HEK293 (cell line): Measurements from ENCODE around the gene TOX4.

ENCODE experiments used
- CTCF ChIA-PET: fragments of 350-600 bp; formaldehyde crosslinking; extraction: SDS; loops from one replicate; lab custom pipeline; 2021; ENCODE audit warnings: antibody characterized with exemption; lab: Yijun Ruan, JAX
- POLR2A ChIA-PET: fragments of 300-600 bp; formaldehyde crosslinking; extraction: SDS; loops from one replicate; lab custom pipeline; 2020; ENCODE audit warnings: antibody characterized with exemption, inconsistent platforms; lab: Yijun Ruan, JAX
- H3K27ac ChIP-seq: fragments of 200-500 bp; sonication (Bioruptor generic); 2 replicates; pipeline ENCODE4 v1.5.1; 2014; ENCODE audit warnings: low read depth, low read length, control low read depth, inconsistent platforms; ENCODE audit errors: extremely low read depth
- H3K36me3 ChIP-seq, 2 experiments: fragments of 200-500 bp in 1 of 2; sonication (Bioruptor generic) in 1 of 2; 1 replicate in 1 of 2; 2 replicates in 1 of 2; pipeline ENCODE4 v1.5.1; 2014 to 2017; ENCODE audit warnings: inconsistent platforms in 2 of 2, low read length in 2 of 2; ENCODE audit not compliant: control insufficient read depth in 2 of 2, insufficient read depth in 1 of 2
- H3K4me1 ChIP-seq: fragments of 200-500 bp; sonication (Bioruptor generic); 2 replicates; pipeline ENCODE4 v1.5.1; 2014; ENCODE audit warnings: mild to moderate bottlenecking, low read length, inconsistent platforms; ENCODE audit not compliant: control insufficient read depth, insufficient read depth
- H3K4me3 ChIP-seq: 2 replicates; pipeline ENCODE4 v1.5.1; 2011; ENCODE audit warnings: low read depth, mild to moderate bottlenecking, control low read depth, low read length, moderate library complexity
- H3K9me3 ChIP-seq: fragments of 200-500 bp; sonication (Bioruptor generic); 2 replicates; pipeline ENCODE4 v1.5.1; 2014; ENCODE audit warnings: low read depth, low read length, inconsistent platforms; ENCODE audit not compliant: control insufficient read depth, insufficient read depth
- BCL6B ChIP-seq: fragments of 450-650 bp; formaldehyde crosslinking; IDR thresholded peaks from 2 replicates; pipeline ENCODE4 v1.5.1; 2017; ENCODE audit warnings: missing biosample characterization, missing genetic modification characterization
- GLI4 ChIP-seq: fragments of 450-650 bp; formaldehyde crosslinking; IDR thresholded peaks from 2 replicates; pipeline ENCODE4 v1.5.1; 2016; ENCODE audit warnings: missing biosample characterization, missing genetic modification characterization
- GLIS1 ChIP-seq: fragments of 450-650 bp; formaldehyde crosslinking; IDR thresholded peaks from 2 replicates; pipeline ENCODE4 v1.5.1; 2016; ENCODE audit warnings: missing biosample characterization, missing genetic modification characterization
- GLIS2 ChIP-seq: fragments of 450-650 bp; formaldehyde crosslinking; IDR thresholded peaks from 2 replicates; pipeline ENCODE4 v1.5.1; 2016; ENCODE audit warnings: missing biosample characterization, missing genetic modification characterization
- KLF9 ChIP-seq: fragments of 450-650 bp; formaldehyde crosslinking; IDR thresholded peaks from 2 replicates; pipeline ENCODE4 v1.5.1; 2016; ENCODE audit warnings: missing biosample characterization, missing genetic modification characterization, low read depth
- MYNN ChIP-seq: fragments of 450-650 bp; formaldehyde crosslinking; IDR thresholded peaks from 2 replicates; pipeline ENCODE4 v1.5.1; 2016; ENCODE audit warnings: missing biosample characterization, missing genetic modification characterization, borderline replicate concordance
- PRDM1 ChIP-seq: fragments of 450-650 bp; formaldehyde crosslinking; IDR thresholded peaks from 2 replicates; pipeline ENCODE4; 2016; ENCODE audit warnings: missing biosample characterization, missing genetic modification characterization
- SALL2 ChIP-seq: fragments of 450-650 bp; formaldehyde crosslinking; IDR thresholded peaks from 2 replicates; pipeline ENCODE4 v1.5.0; 2017; ENCODE audit warnings: missing biosample characterization, mild to moderate bottlenecking, missing genetic modification characterization, borderline replicate concordance
- SCRT2 ChIP-seq: fragments of 450-650 bp; formaldehyde crosslinking; IDR thresholded peaks from 2 replicates; pipeline ENCODE4 v1.5.1; 2016; ENCODE audit warnings: missing biosample characterization, missing genetic modification characterization
- SP7 ChIP-seq: fragments of 450-650 bp; formaldehyde crosslinking; IDR thresholded peaks from 2 replicates; pipeline ENCODE4 v1.5.1; 2016; ENCODE audit warnings: missing biosample characterization, missing genetic modification characterization
- WT1 ChIP-seq: fragments of 450-650 bp; formaldehyde crosslinking; IDR thresholded peaks from 2 replicates; pipeline ENCODE4 v1.5.1; 2016; ENCODE audit warnings: missing biosample characterization, missing genetic modification characterization
- ZBTB49 ChIP-seq: fragments of 450-650 bp; formaldehyde crosslinking; IDR thresholded peaks from 2 replicates; pipeline ENCODE4 v1.5.1; 2016; ENCODE audit warnings: missing biosample characterization, missing genetic modification characterization, low read depth
- ZFHX2 ChIP-seq: fragments of 450-650 bp; formaldehyde crosslinking; conservative IDR thresholded peaks from 2 replicates; pipeline ENCODE4 v1.5.1; 2016; ENCODE audit warnings: missing biosample characterization, missing genetic modification characterization
- ZFP3 ChIP-seq: fragments of 450-650 bp; formaldehyde crosslinking; IDR thresholded peaks from 2 replicates; pipeline ENCODE4 v1.5.1; 2016; ENCODE audit warnings: low read depth, missing biosample characterization, missing genetic modification characterization
- ZNF112 ChIP-seq: fragments of 450-650 bp; formaldehyde crosslinking; IDR thresholded peaks from 2 replicates; pipeline ENCODE4 v1.5.0; 2017; ENCODE audit warnings: missing biosample characterization, missing genetic modification characterization
- ZNF133 ChIP-seq: fragments of 450-650 bp; formaldehyde crosslinking; IDR thresholded peaks from 2 replicates; pipeline ENCODE4 v1.5.1; 2016; ENCODE audit warnings: missing biosample characterization, missing genetic modification characterization
- ZNF174 ChIP-seq: fragments of 450-650 bp; formaldehyde crosslinking; IDR thresholded peaks from 2 replicates; pipeline ENCODE4 v1.5.0; 2017; ENCODE audit warnings: missing biosample characterization, mild to moderate bottlenecking, missing genetic modification characterization
- ZNF211 ChIP-seq: fragments of 450-650 bp; formaldehyde crosslinking; IDR thresholded peaks from 2 replicates; pipeline ENCODE4 v1.5.1; 2016; ENCODE audit warnings: low read depth, missing biosample characterization, missing genetic modification characterization
- ZNF214 ChIP-seq: fragments of 450-650 bp; formaldehyde crosslinking; IDR thresholded peaks from 2 replicates; pipeline ENCODE4 v1.5.1; 2017; ENCODE audit warnings: missing biosample characterization, mild to moderate bottlenecking, missing genetic modification characterization, borderline replicate concordance
- ZNF335 ChIP-seq: fragments of 450-650 bp; formaldehyde crosslinking; conservative IDR thresholded peaks from 2 replicates; pipeline ENCODE4 v1.5.1; 2016; ENCODE audit warnings: missing biosample characterization, missing genetic modification characterization
- ZNF350 ChIP-seq: fragments of 450-650 bp; formaldehyde crosslinking; IDR thresholded peaks from 2 replicates; pipeline ENCODE4 v1.5.0; 2017; ENCODE audit warnings: missing biosample characterization, mild to moderate bottlenecking, missing genetic modification characterization
- ZNF366 ChIP-seq: fragments of 450-650 bp; formaldehyde crosslinking; conservative IDR thresholded peaks from 2 replicates; pipeline ENCODE4 v1.5.1; 2016; ENCODE audit warnings: missing biosample characterization, missing genetic modification characterization
- ZNF530 ChIP-seq: fragments of 450-650 bp; formaldehyde crosslinking; IDR thresholded peaks from 2 replicates; pipeline ENCODE4 v1.5.1; 2016; ENCODE audit warnings: low read depth, missing biosample characterization, missing genetic modification characterization
- ZNF555 ChIP-seq: fragments of 450-650 bp; formaldehyde crosslinking; conservative IDR thresholded peaks from 2 replicates; pipeline ENCODE4 v1.5.1; 2017; ENCODE audit warnings: missing biosample characterization, mild to moderate bottlenecking, missing genetic modification characterization, inconsistent platforms
- ZNF571 ChIP-seq: fragments of 450-650 bp; formaldehyde crosslinking; IDR thresholded peaks from 2 replicates; pipeline ENCODE4 v1.5.0; 2017; ENCODE audit warnings: missing biosample characterization, missing genetic modification characterization
- ZNF629 ChIP-seq: fragments of 450-650 bp; formaldehyde crosslinking; IDR thresholded peaks from 2 replicates; pipeline ENCODE4 v1.5.1; 2017; ENCODE audit warnings: missing biosample characterization, missing genetic modification characterization
- ZNF670 ChIP-seq: fragments of 450-650 bp; formaldehyde crosslinking; IDR thresholded peaks from 2 replicates; pipeline ENCODE4 v1.5.1; 2016; ENCODE audit warnings: missing biosample characterization, missing genetic modification characterization, low read depth
- ZXDB ChIP-seq: fragments of 450-650 bp; formaldehyde crosslinking; IDR thresholded peaks from 2 replicates; pipeline ENCODE4 v1.5.1; 2016; ENCODE audit warnings: missing biosample characterization, missing genetic modification characterization

The TOX4 gene

DNA sequence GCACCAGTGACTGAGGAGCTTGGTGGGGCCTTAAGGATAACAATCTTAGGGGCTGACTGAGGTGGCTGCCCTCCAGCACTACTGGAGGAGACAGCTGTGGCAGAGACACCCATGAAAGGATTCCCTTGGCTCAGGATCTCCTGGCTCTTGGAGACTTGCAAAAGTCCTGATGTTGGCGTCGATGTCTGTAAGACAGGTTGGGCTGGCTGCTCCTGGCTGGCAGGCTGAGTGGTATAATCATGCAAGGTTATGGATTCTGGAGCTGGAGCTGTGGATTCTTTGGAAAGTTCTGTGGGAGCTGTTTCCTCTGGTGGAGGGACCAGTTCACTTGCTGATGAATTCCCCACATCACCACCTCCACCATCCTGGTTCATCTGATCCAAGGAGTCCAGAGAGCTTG is 45.9 kb upstream of the TOX4 start:
- CTCF ChIA-PET: interaction anchor here (1.8 kb wide), 1 partner anchor 26 kb away, joined by 5 read pairs; no protein-coding TSS in a partner anchor
- H3K36me3 ChIP-seq: peaks cover 54 to 75% of the 10 kb centered on the region in 2 experiments
- peaks cover 6% of the 10 kb centered on the region; the same call in 1 of the 2 replicates for H3K4me1 ChIP-seq
- no peaks in the 10 kb centered on the region for H3K9me3 ChIP-seq
- TF ChIP-seq WT1 (tag by site-specific recombination) (no peak), ZNF555 (no peak), SALL2 (tag by site-specific recombination) (no peak), ZNF335 (tag by site-specific recombination) (no peak), ZNF571 (tag by site-specific recombination) (no peak), ZNF211 (tag by site-specific recombination) (no peak), ZFHX2 (no peak), ZNF214 (no peak), ZNF530 (tag by site-specific recombination) (no peak), ZNF350 (tag by site-specific recombination) (no peak), ZNF174 (tag by site-specific recombination) (no peak), ZNF670 (tag by site-specific recombination) (no peak), SP7 (tag by site-specific recombination) (no peak), ZBTB49 (tag by site-specific recombination) (no peak)
- H3K27ac ChIP-seq: no peak overlapping the region
- no peak overlapping the region for H3K4me3 ChIP-seq
- POLR2A ChIA-PET: interaction anchor here (1.3 to 1.4 kb wide), 2 partner anchors 25 to 80 kb away, joined by 3 to 4 read pairs; partner anchors contain the start of gene CHD8

DNA sequence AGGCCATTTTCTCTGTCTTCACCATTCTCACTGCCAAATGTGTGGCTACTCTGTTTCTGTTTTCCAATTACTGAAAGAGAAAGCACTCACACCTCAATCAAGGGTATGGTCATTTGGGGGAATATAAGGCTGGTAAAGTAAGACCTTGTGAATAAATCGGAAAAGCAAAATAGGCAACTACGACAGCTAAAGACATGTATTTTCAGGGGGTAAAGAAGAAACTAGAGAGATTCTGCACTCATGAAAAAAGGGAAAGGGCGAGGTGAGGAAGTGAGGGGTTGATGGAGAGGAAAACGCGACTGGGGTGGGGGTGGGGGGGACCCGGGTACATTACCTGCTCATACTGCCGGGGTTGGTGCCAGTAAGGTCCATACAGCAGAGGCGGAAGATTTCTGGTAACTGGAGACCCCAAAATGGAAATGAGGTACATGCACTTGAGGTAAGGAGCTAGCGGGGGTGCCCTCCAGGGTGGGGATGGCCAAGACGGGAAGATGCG is 40.4 kb upstream of the TOX4 start:
- no peaks in the 10 kb centered on the region for H3K9me3 ChIP-seq
- POLR2A ChIA-PET: interaction anchor here (0.5 to 2.1 kb wide), 17 partner anchors 9 to 1450 kb away, joined by 3 to 70 read pairs (median 5); partner anchors contain the start of genes CHD8, METTL3, SALL2 and SUPT16H
- peak overlapping the region; percentile 97 for H3K4me3 ChIP-seq
- CTCF ChIA-PET: interaction anchor here (0.8 to 2.7 kb wide), 5 partner anchors 19 to 579 kb away, joined by 3 to 16 read pairs (median 4); partner anchors contain the start of genes CHD8, RAB2B and TOX4
- peaks cover 6% of the 10 kb centered on the region; the same call in 1 of the 2 replicates for H3K4me1 ChIP-seq
- peak overlapping the region; percentile 90; the same call in 1 of the 2 replicates for H3K27ac ChIP-seq
- TF ChIP-seq ZNF133 (tag by site-specific recombination): no peak
- TF ChIP-seq PRDM1 (tag by site-specific recombination): peak; percentile 92
- H3K36me3 ChIP-seq: peaks cover 18 to 22% of the 10 kb centered on the region in 2 experiments

- peaks cover 16 to 18% of the 10 kb centered on the region in 2 experiments for H3K36me3 ChIP-seq
- ChIA-PET POLR2A (interaction anchor here (0.5 to 2.1 kb wide), 19 partner anchors 9 to 245 kb away, joined by 3 to 70 read pairs (median 5); partner anchors contain the start of genes CHD8, METTL3, SALL2 and SUPT16H), CTCF (interaction anchor here (0.6 to 2.7 kb wide), 9 partner anchors 18 to 580 kb away, joined by 3 to 16 read pairs (median 4); partner anchors contain the start of genes CHD8, RAB2B and TOX4)
- H3K4me1 ChIP-seq: peaks cover 6% of the 10 kb centered on the region; the same call in 1 of the 2 replicates
- H3K9me3 ChIP-seq: no peaks in the 10 kb centered on the region
- peak overlapping the region; percentile 97 for H3K4me3 ChIP-seq
- peak overlapping the region; percentile 90 for H3K27ac ChIP-seq
- TF ChIP-seq ZNF112 (tag by site-specific recombination) (no peak), ZNF629 (tag by site-specific recombination) (peak; percentile 76), GLIS1 (tag by site-specific recombination) (peak; percentile 84), ZNF366 (tag by site-specific recombination) (peak; percentile 55; the same call in 1 of the 2 replicates), BCL6B (no peak), KLF9 (peak; percentile 65; the same call in 1 of the 2 replicates), MYNN (0 out of 2 replicates have a peak, but pooled peaks have one; percentile 15), GLI4 (tag by site-specific recombination) (0 out of 2 replicates have a peak, but pooled peaks have one; percentile 36), SCRT2 (tag by site-specific recombination) (no peak; the same call in 1 of the 2 replicates), ZFP3 (tag by site-specific recombination) (no peak), ZXDB (peak; percentile 84), GLIS2 (tag by site-specific recombination) (peak; percentile 96)
Observed at GRCh38 chr14:21437063-21437901, 39.7 kb upstream of the TOX4 start.
